ENCODE data around the gene BSPRY. TPM values are rescaled to one million over a fixed set of nuclear protein-coding genes. Genes with fewer than 3 reads are reported as not detected.
"Not testable (repeated sequence)": the region's sequence is repeated elsewhere in the genome, so short reads cannot be mapped to it uniquely, and the experiment has no call there.

BSPRY gene
- total RNA-seq, 1 donor from 2014 or later = not detected

DNA sequence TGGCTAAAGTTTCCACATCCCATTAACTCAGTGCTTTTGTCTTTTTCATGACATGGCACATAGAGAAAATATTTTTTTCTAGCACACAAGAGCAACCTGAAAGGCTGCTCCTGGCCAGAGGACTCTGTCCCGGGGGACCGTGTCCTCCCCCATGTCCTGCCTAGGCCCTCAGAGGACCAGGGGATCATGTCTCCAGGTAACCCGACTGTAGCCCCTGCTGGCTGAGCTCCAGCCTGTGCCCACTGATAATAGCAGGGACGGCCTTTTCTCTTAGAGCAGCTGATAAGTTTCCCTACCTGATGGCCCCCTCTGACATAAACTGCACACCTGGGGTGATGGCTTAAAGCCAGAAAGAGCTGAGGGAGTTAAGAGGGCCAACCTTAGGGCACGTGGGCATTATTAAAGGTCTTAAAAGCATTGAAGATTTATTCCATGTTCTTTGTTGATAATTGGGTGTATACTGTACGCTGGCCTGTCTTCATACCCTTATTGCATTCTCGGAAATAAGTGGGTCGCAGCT is 21.5 kb downstream of the BSPRY start:
- no peak for DNase-seq

DNA sequence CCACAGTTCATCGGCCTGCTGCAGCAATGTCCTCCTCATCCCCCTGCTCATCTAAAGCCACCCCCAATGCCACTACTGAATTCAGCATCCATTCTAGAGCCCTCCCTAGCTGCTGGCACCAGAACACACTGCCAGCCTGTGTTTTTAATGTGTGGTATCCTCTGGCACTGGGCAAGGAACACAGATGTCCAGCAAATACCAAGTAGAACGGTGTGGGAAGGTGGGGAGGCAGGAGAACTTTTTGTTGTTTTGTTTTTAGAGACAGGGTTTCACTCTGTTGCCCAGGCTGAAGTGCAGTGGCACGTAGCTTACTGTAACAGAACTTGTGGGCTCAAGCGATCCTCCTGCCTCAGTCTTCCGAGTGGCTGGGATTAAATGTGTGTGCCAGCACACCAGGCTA is 22.7 kb downstream of the BSPRY start:
- DNase-seq = no peak

DNA sequence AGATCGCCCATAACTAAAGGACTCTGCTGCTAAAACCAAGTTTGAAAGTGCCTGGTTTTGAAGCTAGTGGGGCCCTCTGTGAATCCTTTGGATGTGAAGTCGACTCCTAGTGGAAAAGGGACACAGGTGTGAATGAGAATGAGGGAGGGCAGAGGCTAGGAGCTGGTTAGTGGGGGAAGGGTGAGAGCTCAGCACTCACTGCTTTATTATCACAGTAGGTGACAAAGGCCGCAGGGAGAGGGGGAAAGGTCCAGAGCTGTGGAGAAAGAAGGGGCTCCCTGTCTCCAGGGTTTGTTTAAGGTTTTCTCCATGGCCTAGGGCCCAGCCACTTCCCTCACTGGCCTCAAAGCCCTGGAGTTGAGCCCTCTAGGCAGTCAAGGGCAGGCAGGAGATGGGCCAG is 23.9 kb downstream of the BSPRY start:
- no peak for DNase-seq

DNA sequence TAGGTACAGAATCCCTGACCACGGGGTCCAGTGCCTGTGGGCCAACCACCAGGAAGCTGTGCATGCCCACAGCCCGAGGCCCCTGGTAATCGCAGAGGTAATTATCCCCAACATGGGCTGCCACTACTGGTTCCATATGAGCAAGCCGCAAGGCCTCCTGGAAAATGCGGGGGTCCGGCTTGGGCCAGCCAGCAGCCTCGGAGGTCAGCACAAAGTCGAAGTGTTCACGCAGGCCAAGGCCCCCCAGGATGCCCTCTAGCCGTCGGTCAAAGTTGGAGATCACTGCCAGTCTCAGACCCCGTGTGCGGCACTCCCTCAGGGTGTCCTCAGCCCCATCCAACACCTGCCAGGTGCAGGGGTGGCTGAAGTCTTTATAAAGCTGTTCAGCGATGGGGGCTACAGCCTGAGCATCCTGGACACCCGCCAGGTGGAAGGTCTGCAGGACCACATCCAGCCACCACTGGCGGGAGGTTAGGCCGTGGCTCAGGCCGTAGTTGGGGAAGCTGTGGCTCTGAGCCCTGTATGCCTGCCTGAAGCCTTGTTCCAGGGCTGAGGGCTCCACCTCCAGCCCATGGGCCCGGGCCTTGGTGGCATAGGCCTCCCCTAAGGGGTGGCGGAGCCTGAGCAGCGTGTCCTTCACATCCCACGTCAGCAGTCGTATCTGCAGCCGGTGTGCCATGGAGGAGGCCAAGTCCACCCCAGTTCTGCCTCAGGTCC is 24.5 kb downstream of the BSPRY start:
- no peak for DNase-seq

DNA sequence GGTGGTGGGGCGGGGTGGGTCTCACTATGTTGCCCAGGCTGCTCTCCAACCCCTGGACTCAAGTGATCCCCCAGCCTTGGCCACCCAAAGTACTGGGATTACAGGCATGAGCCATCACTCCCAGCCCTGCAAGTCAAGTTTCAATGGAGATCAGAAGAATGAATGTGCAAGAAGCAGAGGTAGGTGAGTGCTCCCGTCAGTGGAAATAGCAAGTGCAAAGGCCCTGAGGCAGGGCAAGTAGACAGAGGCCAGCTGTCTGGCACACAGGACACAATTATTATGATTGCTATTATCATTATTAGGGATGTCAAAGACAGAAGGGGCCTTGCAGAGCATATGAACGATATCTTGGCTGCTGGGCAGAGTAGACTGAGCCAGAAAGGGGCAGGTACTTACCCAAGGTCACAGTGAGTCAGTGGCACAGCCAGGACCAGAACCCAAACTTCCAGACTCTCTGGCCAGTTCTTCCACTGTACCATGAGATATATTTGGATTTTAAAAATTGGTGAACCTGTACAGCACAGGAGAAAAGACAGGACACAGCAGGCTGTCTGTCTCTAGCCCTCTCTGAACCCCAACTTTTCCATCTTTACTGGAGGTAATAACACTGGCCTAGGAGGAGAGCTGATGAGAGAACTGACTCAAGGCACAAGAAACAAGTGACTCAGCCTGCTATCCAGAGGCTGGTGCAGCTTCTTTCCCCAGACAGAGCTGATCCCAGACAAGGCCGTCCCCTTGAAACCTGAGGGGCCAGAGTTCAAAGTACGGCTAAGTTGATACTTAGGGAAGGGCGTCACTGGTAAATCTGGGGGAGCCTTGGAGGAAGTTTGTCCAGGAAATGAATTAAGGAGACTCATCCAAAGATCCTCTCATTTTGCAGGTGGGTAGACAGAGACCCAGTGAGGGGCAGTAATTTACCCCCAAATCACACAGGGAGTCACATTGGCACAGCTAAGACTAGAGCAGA is 26.0 kb downstream of the BSPRY start:
- no peak for DNase-seq

DNA sequence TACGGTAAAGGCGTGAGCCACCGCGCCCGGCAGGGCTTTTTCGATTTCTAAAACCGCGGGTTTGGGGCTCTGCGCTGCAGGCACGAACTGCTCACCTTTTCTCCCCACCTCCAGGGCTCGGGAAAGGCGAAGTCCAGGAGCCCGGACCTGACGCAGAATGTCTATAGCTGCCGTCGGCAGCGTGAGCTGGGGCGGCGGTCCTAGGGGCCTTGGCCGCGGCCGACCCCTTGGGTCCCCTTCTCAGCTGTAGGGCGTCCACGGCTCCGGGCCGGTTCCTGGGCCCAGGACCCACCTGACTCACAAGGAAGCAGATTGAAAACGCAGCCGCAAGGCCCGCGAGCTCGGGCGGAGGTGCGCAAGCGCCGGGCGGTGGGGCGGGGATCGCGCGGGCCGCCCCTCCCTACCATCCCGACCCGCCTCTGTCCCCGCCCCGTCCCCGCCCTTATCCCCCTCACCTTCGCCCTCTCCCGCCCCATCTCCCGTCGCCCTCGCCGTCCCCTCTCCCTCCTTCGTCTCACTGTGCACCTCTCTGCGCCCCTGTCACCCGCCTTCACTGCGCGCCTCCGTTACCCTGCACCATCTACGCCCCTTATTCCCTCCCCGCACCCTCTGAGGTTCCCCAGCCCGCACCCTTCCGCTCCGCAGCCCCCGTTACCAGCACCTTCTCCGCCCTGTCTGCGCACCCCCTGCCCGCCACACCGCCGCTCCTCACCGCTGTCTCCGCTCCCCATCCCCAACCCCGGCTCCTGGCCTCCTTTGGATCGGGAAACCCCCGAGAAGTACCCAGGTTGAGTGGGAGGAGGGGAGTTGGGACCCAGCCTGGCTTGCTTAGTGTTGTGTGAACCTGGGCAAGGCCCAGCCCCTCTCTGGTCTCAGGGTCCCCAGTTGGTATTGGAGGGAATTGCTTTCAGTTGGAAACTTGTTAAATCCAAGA is 27.6 kb downstream of the BSPRY start, which contains the start of gene HDHD3:
Gene HDHD3, minus strand, starts transcription at position 353 of the 934 bp plus-strand sequence. CDS start 2,632 bp downstream, outside the sequence.
- peak; percentile 77 for DNase-seq

DNA sequence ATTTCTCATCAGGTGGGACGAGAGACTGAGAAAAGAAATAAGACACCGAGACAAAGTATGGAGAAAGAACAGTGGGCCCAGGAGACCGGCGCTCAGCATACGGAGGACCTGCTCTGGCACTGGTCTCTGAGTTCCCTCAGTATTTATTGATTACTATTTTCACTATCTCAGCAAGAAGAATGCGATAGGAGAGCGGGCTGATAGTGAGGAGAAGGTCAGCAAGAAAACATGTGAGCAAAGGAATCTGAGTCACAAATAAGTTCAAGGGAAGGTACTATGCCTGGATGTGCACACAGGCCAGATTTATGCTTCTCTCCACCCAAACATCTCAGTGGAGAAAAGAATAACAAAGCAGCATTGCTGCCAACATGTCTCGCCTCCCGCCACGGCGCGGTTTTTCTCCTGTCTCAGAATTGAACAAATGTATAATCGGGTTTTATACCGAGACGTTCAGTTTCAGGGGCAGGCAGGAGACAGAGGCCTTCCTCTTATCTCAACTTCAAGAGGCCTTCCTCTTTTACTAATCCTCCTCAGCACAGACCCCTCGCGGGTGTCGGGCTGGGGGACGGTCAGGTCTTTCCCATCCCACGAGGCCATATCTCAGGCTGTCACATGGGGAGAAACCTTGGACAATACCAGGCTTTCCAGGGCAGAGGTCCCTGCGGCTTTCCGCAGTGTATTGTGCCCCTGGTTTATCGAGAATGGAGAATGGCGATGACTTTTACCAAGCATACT is 29.9 kb downstream of the BSPRY start:
- DNase-seq = not testable (repeated sequence)

DNA sequence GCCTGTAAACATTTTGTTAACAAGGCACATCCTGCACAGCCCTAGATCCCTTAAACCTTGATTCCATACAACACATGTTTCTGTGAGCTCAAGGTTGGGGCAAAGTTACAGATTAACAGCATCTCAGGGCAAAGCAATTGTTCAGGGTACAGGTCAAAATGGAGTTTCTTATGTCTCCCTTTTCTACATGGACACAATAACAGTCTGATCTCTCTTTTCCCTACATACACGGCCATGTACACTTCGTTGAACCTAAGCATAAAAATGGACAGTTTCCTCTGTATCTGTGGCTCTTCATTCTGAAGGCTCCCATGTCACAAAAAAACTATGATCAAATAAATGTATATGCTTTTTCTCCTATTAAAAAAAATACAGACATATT is 30.5 kb downstream of the BSPRY start:
- not testable (repeated sequence) for DNase-seq

DNA sequence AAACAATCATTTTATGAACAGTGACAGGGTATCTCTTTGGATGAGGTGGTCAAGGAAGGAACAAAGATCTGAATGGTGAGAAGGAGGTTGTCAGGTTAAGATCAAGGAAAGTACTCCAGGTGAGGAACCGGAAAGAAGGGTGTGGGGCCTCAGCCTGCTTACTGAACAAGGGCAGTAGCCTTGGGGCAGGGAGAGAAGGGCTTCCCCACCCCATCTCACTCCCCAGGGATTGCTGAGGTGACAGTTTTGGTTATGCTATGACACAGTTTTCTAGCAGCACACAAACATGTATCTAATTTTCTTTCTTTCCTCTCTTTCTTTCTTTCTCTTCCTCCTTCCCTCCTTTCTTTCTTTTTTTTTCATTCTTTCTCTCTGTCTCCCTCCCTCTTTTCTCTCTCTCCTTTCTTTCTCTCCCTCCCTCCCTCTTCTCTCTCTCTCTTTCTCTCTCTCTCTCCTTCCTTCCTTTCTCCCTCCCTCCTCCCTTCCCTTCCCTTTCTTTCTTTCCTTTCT is 31.6 kb downstream of the BSPRY start:
- no peak for DNase-seq

DNA sequence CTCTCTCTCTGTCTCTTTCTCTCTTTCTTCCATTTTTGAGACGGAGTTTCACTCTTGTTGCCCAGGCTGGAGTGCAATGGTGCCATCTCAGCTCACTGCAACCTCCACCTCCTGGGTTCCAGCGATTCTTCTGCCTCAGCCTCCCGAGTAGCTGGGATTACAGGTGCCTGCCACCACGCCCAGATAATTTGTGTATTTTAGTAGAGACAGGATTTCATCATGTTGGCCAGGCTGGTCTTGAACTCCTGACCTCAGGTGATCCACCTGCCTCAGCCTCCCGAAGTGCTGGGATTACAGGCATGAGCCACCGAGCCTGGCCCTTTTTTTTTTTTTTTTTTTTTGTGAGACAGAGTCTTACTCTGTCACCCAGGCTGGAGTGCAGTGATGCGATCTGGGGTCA is 32.1 kb downstream of the BSPRY start:
- DNase-seq = not testable (repeated sequence)

DNA sequence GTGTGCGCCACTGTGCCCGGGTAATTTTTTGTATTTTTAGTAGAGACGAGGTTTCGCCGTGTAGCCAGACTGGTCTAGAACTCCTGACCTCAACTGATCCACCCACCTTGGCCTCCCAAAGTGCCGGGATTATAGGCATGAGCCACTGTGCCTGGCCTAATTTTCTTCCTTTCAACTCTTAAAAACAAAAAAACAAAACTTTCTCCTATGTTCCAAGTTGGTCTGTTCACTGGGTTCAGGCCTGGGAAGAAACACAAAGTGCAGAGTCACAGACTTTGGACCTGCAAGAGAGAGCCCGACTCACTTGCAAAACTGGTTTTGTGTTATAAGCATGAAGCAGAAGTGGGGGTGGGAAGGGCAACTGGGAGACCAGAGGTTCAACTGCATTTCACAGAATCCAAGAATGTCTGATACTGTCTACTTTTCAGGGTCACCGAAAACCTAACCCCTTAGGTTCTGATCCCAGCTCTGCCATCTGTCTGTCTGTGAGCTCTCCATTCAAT is 32.6 kb downstream of the BSPRY start:
- DNase-seq = no peak

DNA sequence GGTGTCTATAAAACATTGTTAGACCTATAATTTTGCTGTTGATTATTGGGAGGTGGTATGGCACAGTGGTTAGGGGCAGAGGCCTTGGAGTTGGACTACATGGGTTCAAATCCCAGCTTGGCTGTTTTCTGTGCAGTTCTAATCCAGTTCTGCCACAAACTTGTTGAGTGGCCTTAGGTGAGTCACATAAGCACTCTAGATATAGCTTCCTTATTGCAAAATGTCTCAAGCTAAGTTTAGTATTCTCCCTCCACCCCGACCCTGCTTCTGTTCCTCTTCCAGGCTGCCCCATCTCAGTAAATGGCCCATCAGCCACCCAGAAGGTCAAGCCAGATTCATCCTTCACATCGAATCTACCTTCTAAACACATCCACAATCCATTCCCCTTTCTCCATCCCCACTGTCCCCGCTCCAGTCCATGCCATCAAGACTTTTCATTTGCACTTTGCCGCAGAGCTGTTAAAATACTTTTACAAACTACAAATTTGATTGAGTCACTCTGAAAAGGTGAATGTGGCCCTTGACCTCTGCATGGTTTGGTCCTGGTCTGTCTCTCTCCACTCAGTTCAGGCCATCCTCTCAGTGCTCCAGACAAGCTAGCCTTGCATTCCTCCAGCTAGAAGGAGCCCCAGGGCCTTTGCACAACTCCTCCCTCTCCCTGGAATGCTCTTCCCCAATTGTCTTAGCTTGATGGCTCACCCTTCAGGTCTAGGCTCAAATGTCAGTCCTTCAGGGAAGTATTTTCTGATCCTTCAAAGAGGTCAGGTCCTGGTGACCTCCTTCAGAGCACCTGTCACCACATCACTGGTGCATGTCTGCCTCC is 37.4 kb downstream of the BSPRY start:
- DNase-seq = no peak

DNA sequence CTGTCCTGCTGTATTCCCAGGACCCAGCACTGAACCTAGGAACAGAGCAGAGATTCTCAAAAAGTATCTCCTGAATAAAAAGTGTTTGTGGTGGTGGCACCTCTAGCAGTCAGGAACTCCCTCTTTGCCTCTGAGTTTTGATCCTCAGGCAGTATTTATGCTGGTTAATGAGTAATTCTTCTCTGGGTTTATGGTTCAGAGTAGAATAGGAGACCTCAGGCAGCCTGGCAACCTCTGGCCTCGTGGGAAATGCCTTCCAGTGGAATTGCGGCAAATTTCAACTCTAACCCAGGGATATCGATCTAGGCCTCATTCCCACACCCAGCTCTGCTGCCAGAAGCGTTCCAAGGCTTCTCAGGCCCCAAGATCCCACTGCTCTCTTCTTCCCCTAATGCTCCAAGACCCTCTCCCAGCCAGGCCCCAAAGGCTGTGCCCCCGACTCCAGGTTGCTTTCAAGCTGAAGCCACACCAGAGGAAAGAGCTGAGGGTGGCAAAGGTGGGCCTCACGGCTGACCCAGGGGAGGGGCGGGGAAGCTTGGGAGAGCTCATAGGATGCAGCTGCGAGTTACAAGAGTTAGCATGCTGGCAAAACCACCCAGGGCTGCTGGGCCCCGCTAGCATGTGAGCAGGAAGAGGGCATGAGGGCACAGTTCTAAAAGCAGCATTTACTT is 38.4 kb downstream of the BSPRY start:
- no peak for DNase-seq

DNA sequence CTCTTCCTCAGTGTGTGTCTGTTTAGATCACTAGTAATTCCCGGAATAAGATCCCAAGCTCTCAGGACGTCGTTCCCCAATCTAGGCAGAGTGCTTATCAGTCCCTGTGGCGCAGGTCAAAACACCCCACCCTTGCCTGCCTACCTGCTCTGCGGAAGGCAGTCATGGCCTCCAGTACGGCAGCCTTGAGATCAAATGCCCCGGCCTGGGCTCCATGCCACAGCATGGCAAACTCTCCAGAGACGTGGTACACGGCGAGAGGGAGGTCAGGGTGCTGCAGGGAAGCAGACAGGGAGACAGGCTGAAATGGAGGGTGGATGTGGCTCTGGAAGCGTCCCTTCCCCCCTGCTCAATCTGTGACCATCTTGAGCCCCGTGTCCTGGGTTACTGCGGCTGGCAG is 39.5 kb downstream of the BSPRY start:
- no peak for DNase-seq

DNA sequence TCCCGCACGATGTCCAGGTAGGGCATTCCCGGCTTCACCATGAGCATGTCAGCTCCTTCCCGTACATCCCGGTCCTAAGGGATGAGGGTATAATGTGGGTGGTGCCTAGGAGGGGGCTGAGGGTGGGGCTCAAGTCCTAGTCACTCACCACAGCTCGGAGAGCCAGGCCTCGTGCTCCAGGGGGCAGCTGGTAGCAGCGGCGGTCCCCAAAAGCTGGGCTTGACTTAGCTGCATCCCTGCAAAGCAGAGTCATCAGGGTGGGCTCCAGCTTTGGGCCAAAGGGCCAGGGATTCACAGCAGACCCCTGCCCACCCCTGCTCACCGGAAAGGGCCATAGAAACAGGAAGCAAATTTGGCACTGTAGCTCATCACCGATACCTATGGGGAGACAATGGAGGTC is 40.1 kb downstream of the BSPRY start:
- DNase-seq = no peak

DNA sequence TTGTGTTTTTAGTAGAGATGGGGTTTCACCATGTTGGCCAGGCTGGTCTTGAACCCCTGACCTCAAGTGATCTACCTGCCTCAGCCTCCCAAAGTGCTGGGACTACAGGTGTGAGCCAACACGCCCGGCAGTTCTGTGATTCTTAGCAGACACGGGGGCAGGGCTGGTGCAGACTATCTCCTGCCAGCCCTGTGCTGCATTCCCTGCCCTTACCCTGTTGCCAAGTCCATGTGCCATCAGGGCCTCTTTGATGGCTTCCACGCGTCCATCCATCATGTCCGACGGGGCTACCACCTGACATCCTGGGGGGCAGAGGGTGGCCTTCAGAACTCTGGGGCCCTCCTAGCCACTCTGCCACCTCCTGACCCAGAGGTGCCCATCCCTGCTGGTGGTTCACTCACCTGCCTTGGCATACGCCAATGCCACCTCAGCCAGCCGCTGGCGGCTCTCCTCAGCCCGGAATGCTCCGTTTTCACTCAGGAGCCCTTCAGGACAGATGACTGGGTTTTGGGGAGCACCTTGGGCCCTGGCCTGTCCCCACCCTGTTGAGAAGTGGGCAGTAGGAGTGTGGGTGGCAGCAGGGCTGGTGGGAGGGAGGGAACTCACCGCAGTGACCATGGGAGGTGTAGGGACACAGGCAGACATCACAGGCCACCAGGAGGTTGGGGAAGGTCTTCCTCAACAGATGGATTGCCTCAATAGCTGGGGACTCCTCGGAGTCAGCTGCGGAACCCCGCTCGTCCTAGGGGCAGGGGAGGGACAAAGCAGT is 41.0 kb downstream of the BSPRY start:
- DNase-seq = no peak

DNA sequence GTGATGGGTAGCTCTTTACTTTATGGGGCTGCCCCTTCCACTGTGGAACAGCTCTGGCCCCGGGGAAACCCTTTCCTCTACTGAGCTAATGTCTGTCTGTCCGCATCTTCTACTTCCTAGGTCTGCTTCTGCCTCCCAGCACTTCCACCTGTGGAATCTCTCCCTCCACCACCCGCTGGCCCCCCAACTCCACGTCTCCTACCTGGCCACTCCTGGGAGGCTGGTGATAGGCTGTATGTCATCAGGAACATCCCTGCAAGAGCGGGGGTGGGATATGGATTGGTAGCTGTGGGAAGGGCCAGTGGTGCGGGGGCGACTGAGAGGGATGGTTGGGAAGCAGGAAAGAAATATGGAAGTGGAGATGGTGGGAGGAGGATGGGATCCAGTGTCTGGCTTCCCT is 42.6 kb downstream of the BSPRY start:
- no peak for DNase-seq

DNA sequence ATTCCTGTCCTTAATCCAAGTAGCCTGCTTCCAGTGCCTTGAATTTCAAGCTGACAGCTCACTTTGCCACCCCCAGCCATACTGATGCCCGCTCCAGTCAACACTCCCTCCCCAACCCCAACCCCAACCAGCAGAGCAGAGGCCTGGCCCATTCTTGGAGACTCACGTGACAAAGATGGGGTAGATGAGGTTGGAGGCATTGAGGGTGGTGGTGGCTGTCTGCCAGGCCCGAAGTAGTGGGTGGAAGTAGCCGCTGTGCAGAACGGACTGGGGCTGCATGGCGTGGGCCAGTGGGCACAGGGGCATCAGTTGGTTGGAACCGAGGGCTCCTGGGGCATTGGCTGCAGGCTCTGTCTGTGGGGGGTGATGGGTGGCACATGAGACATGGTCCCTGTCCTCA is 43.9 kb downstream of the BSPRY start:
- peak; percentile 2 for DNase-seq

Measured in occipital lobe (tissue), 2 donors.